ENCODE results near the gene ACSF3.

GRCh38 chr16:89174877-89175276 lies 81.2 kb downstream of the ACSF3 start:
- TF ChIP-seq, protein P1, sequence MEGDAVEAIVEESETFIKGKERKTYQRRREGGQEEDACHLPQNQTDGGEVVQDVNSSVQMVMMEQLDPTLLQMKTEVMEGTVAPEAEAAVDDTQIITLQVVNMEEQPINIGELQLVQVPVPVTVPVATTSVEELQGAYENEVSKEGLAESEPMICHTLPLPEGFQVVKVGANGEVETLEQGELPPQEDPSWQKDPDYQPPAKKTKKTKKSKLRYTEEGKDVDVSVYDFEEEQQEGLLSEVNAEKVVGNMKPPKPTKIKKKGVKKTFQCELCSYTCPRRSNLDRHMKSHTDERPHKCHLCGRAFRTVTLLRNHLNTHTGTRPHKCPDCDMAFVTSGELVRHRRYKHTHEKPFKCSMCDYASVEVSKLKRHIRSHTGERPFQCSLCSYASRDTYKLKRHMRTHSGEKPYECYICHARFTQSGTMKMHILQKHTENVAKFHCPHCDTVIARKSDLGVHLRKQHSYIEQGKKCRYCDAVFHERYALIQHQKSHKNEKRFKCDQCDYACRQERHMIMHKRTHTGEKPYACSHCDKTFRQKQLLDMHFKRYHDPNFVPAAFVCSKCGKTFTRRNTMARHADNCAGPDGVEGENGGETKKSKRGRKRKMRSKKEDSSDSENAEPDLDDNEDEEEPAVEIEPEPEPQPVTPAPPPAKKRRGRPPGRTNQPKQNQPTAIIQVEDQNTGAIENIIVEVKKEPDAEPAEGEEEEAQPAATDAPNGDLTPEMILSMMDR (IDR thresholded peaks at IDR 0.05) = no peak
- no peak for TF ChIP-seq POLR2A (IDR thresholded peaks at IDR 0.05)
